ENCODE results near the gene ADAMTS14.

Gene ADAMTS14

DNA sequence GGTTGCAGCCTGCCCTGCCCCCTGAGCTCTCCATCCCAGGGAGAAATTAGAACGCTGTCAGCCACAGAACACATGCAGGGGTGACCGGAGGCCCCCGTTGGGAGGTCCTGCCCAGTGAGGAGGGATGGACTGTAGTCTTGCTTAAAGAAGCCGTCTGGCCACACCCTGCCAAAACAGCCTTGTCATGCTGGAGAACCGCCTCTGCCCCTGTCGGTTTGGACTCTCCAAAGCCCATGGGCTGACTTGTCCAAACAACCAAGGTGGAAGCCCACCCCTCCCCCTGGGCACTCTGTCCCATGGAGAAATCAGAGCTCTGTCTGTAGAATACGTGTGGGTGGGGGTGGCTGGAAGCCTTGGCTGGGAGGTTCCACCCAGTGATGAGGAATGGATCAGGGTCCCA is 125.5 kb downstream of the ADAMTS14 start:
- no peak overlapping the region for H3K27ac ChIP-seq (ENCODE audit: low read length)
- H3K4me3 ChIP-seq (ENCODE audit: low read length) = no peak overlapping the region
- H3K27me3 ChIP-seq (ENCODE audit: control insufficient read depth, insufficient read depth, low read length) = no peaks in the 10 kb centered on the region
- H3K9me3 ChIP-seq (ENCODE audit: control insufficient read depth, low read depth, low read length) = no peaks in the 10 kb centered on the region
- H3K4me1 ChIP-seq (ENCODE audit: control insufficient read depth, low read depth, low read length) = no peaks in the 10 kb centered on the region
- H3K9ac ChIP-seq (ENCODE audit: low read length) = no peak overlapping the region
- H3K36me3 ChIP-seq (ENCODE audit: control insufficient read depth, low read depth, low read length) = no peaks in the 10 kb centered on the region

DNA sequence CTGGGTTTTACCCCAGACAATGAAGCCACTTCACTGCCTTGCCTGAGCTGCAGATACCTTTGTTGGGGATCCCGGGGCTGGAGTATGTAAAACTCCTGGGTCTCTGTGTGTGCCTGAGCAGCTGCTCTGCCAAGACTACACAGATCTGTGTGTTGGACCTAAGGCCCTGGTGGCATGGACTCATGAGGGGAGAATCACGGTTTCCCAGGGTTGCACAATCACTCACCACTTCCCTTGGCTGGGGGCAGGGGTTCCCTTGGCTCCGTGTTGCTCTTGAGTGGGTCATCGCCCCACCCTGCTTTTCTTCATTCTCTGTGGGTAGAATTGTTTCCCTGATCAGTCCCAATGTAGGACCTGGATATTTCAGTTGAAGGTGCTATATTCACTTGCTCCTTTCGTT is 126.8 kb downstream of the ADAMTS14 start:
- H3K36me3 ChIP-seq (ENCODE audit: control insufficient read depth, low read depth, low read length) = no peaks in the 10 kb centered on the region
- no peaks in the 10 kb centered on the region for H3K9me3 ChIP-seq (ENCODE audit: control insufficient read depth, low read depth, low read length)
- H3K27me3 ChIP-seq (ENCODE audit: control insufficient read depth, insufficient read depth, low read length) = no peaks in the 10 kb centered on the region
- no peak overlapping the region for H3K9ac ChIP-seq (ENCODE audit: low read length)
- H3K27ac ChIP-seq (ENCODE audit: low read length) = no peak overlapping the region
- no peaks in the 10 kb centered on the region for H3K4me1 ChIP-seq (ENCODE audit: control insufficient read depth, low read depth, low read length)
- no peak overlapping the region for H3K4me3 ChIP-seq (ENCODE audit: low read length)

DNA sequence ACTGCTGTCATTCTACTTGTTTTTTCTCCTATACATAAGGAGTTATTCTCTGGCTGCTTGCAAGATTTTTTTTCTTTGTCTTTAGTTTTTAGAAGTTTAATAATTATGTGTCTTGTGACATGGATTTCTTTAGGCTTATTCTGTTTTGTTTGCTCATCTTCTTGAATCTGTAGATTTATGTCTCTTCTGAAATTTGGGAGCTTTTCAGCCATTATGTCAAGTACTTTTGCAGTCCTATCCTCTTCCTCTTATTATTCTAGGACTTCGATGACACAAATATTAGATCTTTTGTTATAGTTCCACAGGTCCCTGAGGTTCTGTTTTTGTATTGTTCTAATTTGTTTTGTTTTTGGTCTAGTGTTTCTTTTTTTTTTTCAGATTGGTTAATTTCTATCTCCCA is 129.5 kb downstream of the ADAMTS14 start:
- Histone ChIP-seq H3K4me1 (ENCODE audit: control insufficient read depth, low read depth, low read length) (no peaks in the 10 kb centered on the region), H3K9me3 (ENCODE audit: control insufficient read depth, low read depth, low read length) (no peaks in the 10 kb centered on the region), H3K36me3 (ENCODE audit: control insufficient read depth, low read depth, low read length) (no peaks in the 10 kb centered on the region), H3K27ac (ENCODE audit: low read length) (no peak overlapping the region), H3K27me3 (ENCODE audit: control insufficient read depth, insufficient read depth, low read length) (no peaks in the 10 kb centered on the region), H3K4me3 (ENCODE audit: low read length) (no peak overlapping the region), H3K9ac (ENCODE audit: low read length) (no peak overlapping the region)

DNA sequence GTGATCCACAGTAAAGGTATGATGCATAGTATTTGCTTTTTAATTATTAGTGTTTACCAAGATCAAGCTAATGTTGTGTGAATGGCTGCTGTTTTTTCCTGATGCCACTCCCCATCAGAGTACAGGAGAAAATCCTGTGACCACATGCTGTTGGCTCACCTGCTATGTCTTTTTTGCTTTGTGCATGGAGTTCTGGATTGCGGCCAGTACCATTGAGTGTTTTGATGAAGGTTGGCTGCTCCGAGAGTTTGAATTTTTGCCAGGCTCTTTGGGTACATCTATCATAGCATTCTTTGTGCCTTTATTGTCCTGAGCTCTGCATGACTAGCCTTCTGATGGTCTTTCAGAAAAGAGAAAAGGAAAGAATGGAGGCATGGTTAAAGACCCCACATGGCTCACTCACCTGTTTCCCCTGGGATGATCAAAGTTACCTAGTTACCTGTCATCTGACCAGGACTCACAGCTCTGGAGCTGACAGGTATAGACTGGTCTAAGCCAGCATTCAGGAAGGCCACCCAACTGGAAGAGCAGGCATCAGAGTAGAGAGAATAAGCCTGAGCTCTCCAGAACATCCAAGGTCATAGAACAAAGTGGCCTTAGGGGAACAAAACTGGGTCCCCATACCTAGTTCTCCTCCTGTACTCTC is 131.6 kb downstream of the ADAMTS14 start:
- Histone ChIP-seq H3K36me3 (ENCODE audit: control insufficient read depth, low read depth, low read length) (no peaks in the 10 kb centered on the region), H3K4me1 (ENCODE audit: control insufficient read depth, low read depth, low read length) (peaks cover 5% of the 10 kb centered on the region), H3K9ac (ENCODE audit: low read length) (no peak overlapping the region), H3K27me3 (ENCODE audit: control insufficient read depth, insufficient read depth, low read length) (no peaks in the 10 kb centered on the region), H3K4me3 (ENCODE audit: low read length) (no peak overlapping the region), H3K9me3 (ENCODE audit: control insufficient read depth, low read depth, low read length) (no peaks in the 10 kb centered on the region), H3K27ac (ENCODE audit: low read length) (no peak overlapping the region)

GRCh38 chr10:70804421-70804808 is 132.1 kb downstream of the ADAMTS14 start:
- Histone ChIP-seq H3K36me3 (ENCODE audit: control insufficient read depth, low read depth, low read length) (no peaks in the 10 kb centered on the region), H3K9ac (ENCODE audit: low read length) (no peak overlapping the region), H3K27me3 (ENCODE audit: control insufficient read depth, insufficient read depth, low read length) (no peaks in the 10 kb centered on the region), H3K4me3 (ENCODE audit: low read length) (no peak overlapping the region), H3K9me3 (ENCODE audit: control insufficient read depth, low read depth, low read length) (no peaks in the 10 kb centered on the region), H3K27ac (ENCODE audit: low read length) (no peak overlapping the region), H3K4me1 (ENCODE audit: control insufficient read depth, low read depth, low read length) (peaks cover 5% of the 10 kb centered on the region)

- Histone ChIP-seq H3K27me3 (ENCODE audit: control insufficient read depth, insufficient read depth, low read length) (no peaks in the 10 kb centered on the region), H3K36me3 (ENCODE audit: control insufficient read depth, low read depth, low read length) (no peaks in the 10 kb centered on the region), H3K4me1 (ENCODE audit: control insufficient read depth, low read depth, low read length) (peaks cover 5% of the 10 kb centered on the region), H3K9ac (ENCODE audit: low read length) (no peak overlapping the region), H3K4me3 (ENCODE audit: low read length) (no peak overlapping the region), H3K9me3 (ENCODE audit: control insufficient read depth, low read depth, low read length) (no peaks in the 10 kb centered on the region), H3K27ac (ENCODE audit: low read length) (no peak overlapping the region)
Measured at GRCh38 chr10:70805619-70806215, 133.4 kb downstream of the ADAMTS14 start.

GRCh38 chr10:70806841-70807240 is 134.5 kb downstream of the ADAMTS14 start:
- H3K27me3 ChIP-seq (ENCODE audit: control insufficient read depth, insufficient read depth, low read length) = no peaks in the 10 kb centered on the region
- H3K9me3 ChIP-seq (ENCODE audit: control insufficient read depth, low read depth, low read length) = no peaks in the 10 kb centered on the region
- H3K36me3 ChIP-seq (ENCODE audit: control insufficient read depth, low read depth, low read length) = no peaks in the 10 kb centered on the region
- H3K4me1 ChIP-seq (ENCODE audit: control insufficient read depth, low read depth, low read length) = peaks cover 5% of the 10 kb centered on the region
- no peak overlapping the region for H3K9ac ChIP-seq (ENCODE audit: low read length)
- H3K4me3 ChIP-seq (ENCODE audit: low read length) = no peak overlapping the region
- no peak overlapping the region for H3K27ac ChIP-seq (ENCODE audit: low read length)

DNA sequence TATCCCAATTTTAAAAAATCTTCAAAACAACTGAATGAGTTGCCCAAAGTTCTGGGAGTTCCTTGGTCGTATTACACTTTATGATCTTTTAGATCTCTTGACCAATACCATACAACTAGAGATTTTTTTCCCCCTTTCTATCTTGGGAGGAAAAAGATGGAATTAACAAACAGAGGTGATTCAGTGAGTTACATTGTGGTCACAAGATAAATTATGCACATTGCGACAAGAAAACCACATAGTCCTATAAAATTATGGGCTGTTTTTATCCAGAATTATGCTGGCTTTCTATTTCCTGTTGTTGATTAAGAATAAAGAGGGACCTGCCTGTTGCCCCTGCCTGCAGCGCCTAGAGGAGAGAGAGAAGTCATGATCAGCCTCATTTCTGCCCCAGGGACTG is 135.2 kb downstream of the ADAMTS14 start:
- H3K4me3 ChIP-seq (ENCODE audit: low read length) = no peak overlapping the region
- no peak overlapping the region for H3K27ac ChIP-seq (ENCODE audit: low read length)
- H3K9me3 ChIP-seq (ENCODE audit: control insufficient read depth, low read depth, low read length) = no peaks in the 10 kb centered on the region
- H3K27me3 ChIP-seq (ENCODE audit: control insufficient read depth, insufficient read depth, low read length) = no peaks in the 10 kb centered on the region
- peaks cover 5% of the 10 kb centered on the region for H3K4me1 ChIP-seq (ENCODE audit: control insufficient read depth, low read depth, low read length)
- H3K9ac ChIP-seq (ENCODE audit: low read length) = no peak overlapping the region
- no peaks in the 10 kb centered on the region for H3K36me3 ChIP-seq (ENCODE audit: control insufficient read depth, low read depth, low read length)

- Histone ChIP-seq H3K27ac (ENCODE audit: low read length) (no peak overlapping the region), H3K9ac (ENCODE audit: low read length) (no peak overlapping the region), H3K36me3 (ENCODE audit: control insufficient read depth, low read depth, low read length) (no peaks in the 10 kb centered on the region), H3K9me3 (ENCODE audit: control insufficient read depth, low read depth, low read length) (no peaks in the 10 kb centered on the region), H3K4me1 (ENCODE audit: control insufficient read depth, low read depth, low read length) (peaks cover 5% of the 10 kb centered on the region), H3K27me3 (ENCODE audit: control insufficient read depth, insufficient read depth, low read length) (no peaks in the 10 kb centered on the region), H3K4me3 (ENCODE audit: low read length) (no peak overlapping the region)
Measured at GRCh38 chr10:70809011-70809611, 136.8 kb downstream of the ADAMTS14 start.

DNA sequence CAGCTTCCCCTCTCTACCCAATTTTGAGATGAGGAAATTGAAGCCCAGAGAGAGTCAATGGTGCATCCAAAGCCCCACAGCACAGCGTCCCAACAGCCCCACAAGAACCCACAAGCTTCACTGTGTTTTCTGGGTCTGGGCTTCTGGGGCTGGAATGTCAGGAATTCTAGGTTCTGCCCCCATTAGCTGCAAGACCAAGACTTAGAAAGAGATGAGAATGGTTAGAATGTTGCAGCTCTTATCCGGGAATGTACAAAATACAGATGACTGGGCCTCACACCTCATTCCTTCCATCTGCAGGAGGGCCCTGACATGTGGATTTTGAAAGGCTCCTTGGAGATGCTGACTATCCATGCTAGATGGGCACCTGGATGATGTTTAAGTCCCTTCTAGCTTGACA is 137.4 kb downstream of the ADAMTS14 start:
- H3K4me1 ChIP-seq (ENCODE audit: control insufficient read depth, low read depth, low read length) = peaks cover 5% of the 10 kb centered on the region
- H3K9me3 ChIP-seq (ENCODE audit: control insufficient read depth, low read depth, low read length) = no peaks in the 10 kb centered on the region
- no peaks in the 10 kb centered on the region for H3K27me3 ChIP-seq (ENCODE audit: control insufficient read depth, insufficient read depth, low read length)
- H3K4me3 ChIP-seq (ENCODE audit: low read length) = no peak overlapping the region
- H3K9ac ChIP-seq (ENCODE audit: low read length) = no peak overlapping the region
- no peaks in the 10 kb centered on the region for H3K36me3 ChIP-seq (ENCODE audit: control insufficient read depth, low read depth, low read length)
- no peak overlapping the region for H3K27ac ChIP-seq (ENCODE audit: low read length)

DNA sequence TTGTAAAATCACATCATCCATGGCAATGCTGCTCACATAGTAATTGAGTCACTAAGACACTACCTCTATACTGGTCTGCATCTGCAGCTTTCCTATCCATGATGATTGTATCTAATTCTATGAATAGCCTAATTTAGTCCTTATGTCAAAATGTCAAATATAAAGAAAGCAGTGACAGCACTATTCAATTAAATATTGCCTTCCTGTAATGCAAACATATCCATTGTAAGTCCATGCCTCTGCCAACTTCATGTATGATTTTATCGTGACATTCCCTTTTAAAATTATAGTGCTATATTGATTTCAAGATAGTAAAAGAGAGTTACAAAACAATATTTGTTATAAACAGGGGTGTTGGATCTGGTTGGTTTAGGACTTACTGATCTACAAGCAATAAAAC is 138.7 kb downstream of the ADAMTS14 start:
- Histone ChIP-seq H3K27me3 (ENCODE audit: control insufficient read depth, insufficient read depth, low read length) (no peaks in the 10 kb centered on the region), H3K9ac (ENCODE audit: low read length) (no peak overlapping the region), H3K9me3 (ENCODE audit: control insufficient read depth, low read depth, low read length) (no peaks in the 10 kb centered on the region), H3K4me3 (ENCODE audit: low read length) (no peak overlapping the region), H3K4me1 (ENCODE audit: control insufficient read depth, low read depth, low read length) (peaks cover 10% of the 10 kb centered on the region), H3K27ac (ENCODE audit: low read length) (no peak overlapping the region), H3K36me3 (ENCODE audit: control insufficient read depth, low read depth, low read length) (no peaks in the 10 kb centered on the region)

DNA sequence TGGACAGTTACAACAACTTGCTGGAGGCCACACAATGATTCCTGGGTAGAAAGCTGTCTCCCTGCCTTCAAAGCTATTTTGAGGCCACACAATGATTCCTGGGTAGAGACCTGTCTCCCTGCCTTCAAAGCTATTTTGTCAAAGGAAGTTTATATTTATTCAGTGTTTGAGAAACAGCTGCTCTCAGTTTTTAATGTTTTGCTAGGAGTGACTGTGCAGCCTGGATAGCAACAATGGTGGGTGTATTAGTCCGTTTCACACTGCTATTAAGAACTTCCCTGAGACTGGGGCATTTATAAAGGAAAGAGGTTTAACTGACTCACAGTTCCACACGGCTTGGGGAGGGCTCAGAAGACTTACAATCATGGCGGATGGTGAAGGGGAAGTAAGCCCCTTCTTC is 139.6 kb downstream of the ADAMTS14 start:
- Histone ChIP-seq H3K27ac (ENCODE audit: low read length) (no peak overlapping the region), H3K27me3 (ENCODE audit: control insufficient read depth, insufficient read depth, low read length) (no peaks in the 10 kb centered on the region), H3K4me1 (ENCODE audit: control insufficient read depth, low read depth, low read length) (peaks cover 10% of the 10 kb centered on the region), H3K9ac (ENCODE audit: low read length) (no peak overlapping the region), H3K9me3 (ENCODE audit: control insufficient read depth, low read depth, low read length) (no peaks in the 10 kb centered on the region), H3K36me3 (ENCODE audit: control insufficient read depth, low read depth, low read length) (no peaks in the 10 kb centered on the region), H3K4me3 (ENCODE audit: low read length) (no peak overlapping the region)

All from iPS-18a (cell line).